Measurements from ENCODE around the gene FTSJ3. TPM values are rescaled to one million over a fixed set of nuclear protein-coding genes. Genes with fewer than 3 reads are reported as not detected.

The FTSJ3 gene
- total and polyA plus RNA-seq, 8 donors = 8.6 to 24.0 (median 13.7) TPM

DNA sequence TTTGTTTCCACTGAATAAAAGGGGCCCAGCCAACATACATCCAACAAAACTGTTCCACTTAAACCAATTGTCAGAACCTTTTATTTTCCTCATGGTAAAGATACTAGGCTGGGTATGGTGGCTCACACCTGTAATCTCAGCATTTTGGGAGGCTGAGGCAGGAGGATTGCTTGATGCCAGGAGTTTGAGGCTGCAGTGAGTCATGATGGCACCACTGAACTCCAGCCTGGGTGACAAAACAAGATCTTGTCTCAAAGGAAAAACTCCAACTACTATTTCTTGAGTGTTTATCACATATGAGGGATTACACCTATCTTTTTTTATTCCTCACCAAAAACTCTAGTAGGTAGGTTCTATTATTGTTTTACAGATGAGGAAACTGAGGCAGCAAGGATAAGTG lies 4.9 kb downstream of the FTSJ3 start:
- no peak for DNase-seq
- ATAC-seq = no peak
- Histone ChIP-seq H3K4me3 (no peak overlapping the region), H3K27ac (no peak overlapping the region), H3K9me3 (no peaks in the 10 kb centered on the region), H3K36me3 (peaks cover 0 to 72% (median 36%) of the 10 kb centered on the region in 3 donors), H3K27me3 (no peaks in the 10 kb centered on the region), H3K4me1 (peaks cover 4 to 12% (median 7%) of the 10 kb centered on the region in 3 donors)
- TF ChIP-seq, protein P1, sequence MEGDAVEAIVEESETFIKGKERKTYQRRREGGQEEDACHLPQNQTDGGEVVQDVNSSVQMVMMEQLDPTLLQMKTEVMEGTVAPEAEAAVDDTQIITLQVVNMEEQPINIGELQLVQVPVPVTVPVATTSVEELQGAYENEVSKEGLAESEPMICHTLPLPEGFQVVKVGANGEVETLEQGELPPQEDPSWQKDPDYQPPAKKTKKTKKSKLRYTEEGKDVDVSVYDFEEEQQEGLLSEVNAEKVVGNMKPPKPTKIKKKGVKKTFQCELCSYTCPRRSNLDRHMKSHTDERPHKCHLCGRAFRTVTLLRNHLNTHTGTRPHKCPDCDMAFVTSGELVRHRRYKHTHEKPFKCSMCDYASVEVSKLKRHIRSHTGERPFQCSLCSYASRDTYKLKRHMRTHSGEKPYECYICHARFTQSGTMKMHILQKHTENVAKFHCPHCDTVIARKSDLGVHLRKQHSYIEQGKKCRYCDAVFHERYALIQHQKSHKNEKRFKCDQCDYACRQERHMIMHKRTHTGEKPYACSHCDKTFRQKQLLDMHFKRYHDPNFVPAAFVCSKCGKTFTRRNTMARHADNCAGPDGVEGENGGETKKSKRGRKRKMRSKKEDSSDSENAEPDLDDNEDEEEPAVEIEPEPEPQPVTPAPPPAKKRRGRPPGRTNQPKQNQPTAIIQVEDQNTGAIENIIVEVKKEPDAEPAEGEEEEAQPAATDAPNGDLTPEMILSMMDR (IDR thresholded peaks at IDR 0.05) = no peak
- no peak for FAIRE-seq
- intact Hi-C loops (cut with DNase I) = no loop called here

DNA sequence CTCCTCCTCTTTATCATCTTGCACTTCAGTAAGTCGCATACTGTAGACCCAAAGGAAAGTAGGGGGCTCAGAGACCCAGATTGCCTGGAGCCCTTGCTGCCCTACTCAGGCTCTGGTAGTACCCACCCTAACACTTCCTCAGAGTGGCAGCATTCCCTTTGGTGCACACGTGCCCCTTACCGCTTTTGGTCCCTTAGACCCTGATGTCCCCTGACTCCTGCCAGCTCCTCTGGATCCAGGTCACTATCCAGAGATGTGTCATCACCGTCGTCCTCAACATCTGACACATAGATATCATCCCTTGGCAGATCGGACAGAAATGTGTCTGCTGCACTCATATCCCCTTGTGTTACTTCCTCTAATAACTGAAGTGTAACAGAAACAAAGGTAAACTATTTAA lies 5.7 kb downstream of the FTSJ3 start:
- FAIRE-seq = no peak
- ATAC-seq = no peak
- Histone ChIP-seq H3K36me3 (peaks cover 0 to 79% (median 40%) of the 10 kb centered on the region in 3 donors), H3K9me3 (no peaks in the 10 kb centered on the region), H3K4me1 (peaks cover 4 to 12% (median 7%) of the 10 kb centered on the region in 3 donors), H3K27me3 (no peaks in the 10 kb centered on the region), H3K27ac (no peak overlapping the region), H3K4me3 (no peak overlapping the region)
- WGBS, 2 donors = 80 to 84% methylated on average over 6 of the region's 6 CpGs
- DNase-seq = no peak
- intact Hi-C loops (cut with DNase I) = no loop called here
- TF ChIP-seq, protein P1 (IDR thresholded peaks at IDR 0.05) = no peak

DNA sequence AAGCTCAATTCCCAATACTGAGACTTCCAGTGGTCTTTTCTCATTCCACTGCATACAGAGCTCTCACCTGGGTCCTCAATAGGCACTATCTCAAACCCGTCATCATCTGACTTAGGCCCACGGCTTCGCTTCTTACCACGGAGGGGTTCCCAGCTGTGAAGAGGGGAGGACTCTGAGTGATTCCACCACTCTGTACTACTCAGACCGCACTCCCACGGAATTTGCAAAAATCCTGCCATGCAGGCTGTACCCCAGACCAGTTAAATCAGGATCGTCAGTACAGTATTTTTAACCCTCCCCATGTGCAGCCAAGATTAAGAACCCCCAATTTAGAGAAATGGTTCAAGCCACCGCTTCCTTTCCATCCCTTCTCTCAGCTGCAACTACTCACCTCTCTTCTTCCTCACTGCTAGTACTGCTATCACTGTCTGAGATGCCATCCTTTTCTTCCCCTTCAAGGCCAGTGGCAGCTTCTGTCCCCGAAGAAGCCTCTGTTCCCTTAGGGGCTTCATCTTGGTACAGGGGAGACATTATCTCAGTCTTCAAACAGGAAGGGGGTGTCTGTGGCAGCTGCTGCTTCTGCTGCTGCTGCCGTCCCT lies 6.4 kb downstream of the FTSJ3 start:
- no peak for DNase-seq
- 84 to 89% methylated on average over 10 of the region's 10 CpGs for WGBS, 2 donors
- H3K27ac ChIP-seq = no peak overlapping the region
- H3K4me3 ChIP-seq = no peak overlapping the region
- no peaks in the 10 kb centered on the region for H3K9me3 ChIP-seq
- H3K36me3 ChIP-seq = peaks cover 0 to 87% (median 43%) of the 10 kb centered on the region in 3 donors
- no peaks in the 10 kb centered on the region for H3K27me3 ChIP-seq
- peaks cover 4 to 12% (median 4%) of the 10 kb centered on the region in 3 donors for H3K4me1 ChIP-seq
- no peak for FAIRE-seq
- intact Hi-C loops (cut with DNase I) = no loop called here
- ATAC-seq = no peak
- TF ChIP-seq, protein P1 (IDR thresholded peaks at IDR 0.05) = no peak

DNA sequence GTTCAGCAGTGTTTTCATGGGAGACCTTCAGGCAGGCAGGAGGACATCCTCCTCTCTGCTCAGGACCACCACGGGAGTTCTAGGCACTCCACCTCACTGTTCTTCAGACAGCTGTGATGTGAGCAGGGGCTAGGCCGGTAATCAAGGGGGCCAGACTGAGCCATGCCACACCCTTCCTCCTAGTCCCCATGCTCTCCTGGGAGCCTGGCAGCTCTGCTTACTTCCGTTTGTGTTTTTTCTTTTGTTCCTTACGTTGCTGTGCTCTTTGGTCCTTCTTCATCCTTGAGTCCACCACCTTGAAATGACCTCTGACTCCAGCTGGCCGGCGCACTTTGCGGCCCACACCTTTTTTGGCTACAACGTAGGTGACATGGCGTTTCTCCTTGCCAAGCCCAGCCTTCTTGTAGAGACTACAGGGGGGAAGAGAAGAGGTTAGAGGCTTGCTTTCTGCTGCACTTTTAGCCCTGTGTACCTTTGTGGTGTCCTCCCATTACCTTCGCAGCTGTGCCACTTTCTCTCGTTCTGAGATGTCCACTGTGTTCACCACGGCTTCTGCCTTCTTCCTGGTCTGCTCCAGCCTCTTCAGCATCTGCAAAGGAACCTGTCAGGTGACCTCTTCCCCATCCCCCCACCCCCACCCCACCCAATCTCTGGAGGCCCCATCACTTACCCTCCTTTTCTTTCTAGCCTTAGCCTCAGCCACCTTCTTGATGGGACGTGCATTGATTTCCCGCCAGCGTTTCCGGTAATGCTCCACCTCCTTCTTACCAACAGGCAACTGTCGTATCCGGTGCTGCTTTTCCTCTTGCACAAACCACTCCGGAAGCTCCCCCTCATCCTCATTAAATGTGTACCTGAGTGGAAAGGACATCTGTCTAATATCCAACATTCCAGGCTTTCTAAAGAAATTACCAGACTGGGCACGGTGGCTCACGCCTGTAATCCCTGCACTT lies 7.6 kb downstream of the FTSJ3 start:
- FAIRE-seq (no peak), ATAC-seq (peak; percentile 5 to 40 (median 24))

More for the DNA sequence above, 7.6 kb downstream of the FTSJ3 start:
- 63 to 69% methylated on average over 21 of the region's 21 CpGs for WGBS, 2 donors
- Histone ChIP-seq H3K27ac (peak overlapping the region; percentile 2 to 63 (median 46)), H3K4me1 (peaks cover 0 to 7% (median 0%) of the 10 kb centered on the region in 3 donors), H3K36me3 (peaks cover 0 to 93% (median 46%) of the 10 kb centered on the region in 3 donors), H3K4me3 (no peak overlapping the region), H3K9me3 (no peaks in the 10 kb centered on the region), H3K27me3 (no peaks in the 10 kb centered on the region)
- DNase-seq = no peak
- TF ChIP-seq, protein P1 (IDR thresholded peaks at IDR 0.05) = no peak
- intact Hi-C loops (cut with DNase I) = no loop called here

Data from pancreas (tissue), 10 donors.